AG10803 (cell line): ENCODE results near the gene GRIA1.

Experiments
- DNase-seq: peaks from one replicate; pipeline ENCODE4 v3.0.0; 2010; ENCODE audit warnings: low read depth
- H3K4me3 ChIP-seq: 2 replicates; pipeline ENCODE4 v1.5.1; 2011; ENCODE audit warnings: mild to moderate bottlenecking, low read length, control low read depth
- CTCF ChIP-seq: conservative IDR thresholded peaks from 2 replicates; pipeline ENCODE4 v1.5.1; 2011; ENCODE audit warnings: mild to moderate bottlenecking, low read length, control low read depth, inconsistent platforms

The GRIA1 gene

GRCh38 chr5:153784277-153784676, 293.8 kb downstream of the GRIA1 start:
- no peak for DNase-seq
- TF ChIP-seq CTCF: no peak

GRCh38 chr5:153791339-153791738, 300.9 kb downstream of the GRIA1 start:
- TF ChIP-seq CTCF: no peak
- no peak for DNase-seq
- no peak overlapping the region for H3K4me3 ChIP-seq

More at GRCh38 chr5:153784277-153784676, 293.8 kb downstream of the GRIA1 start:
- no peak overlapping the region for H3K4me3 ChIP-seq

- H3K4me3 ChIP-seq: no peak overlapping the region
- no peak for TF ChIP-seq CTCF
- no peak for DNase-seq
Observed at GRCh38 chr5:153792305-153792704, 301.8 kb downstream of the GRIA1 start.

GRCh38 chr5:153793699-153794098, 303.2 kb downstream of the GRIA1 start:
- TF ChIP-seq CTCF: no peak
- DNase-seq: no peak
- no peak overlapping the region for H3K4me3 ChIP-seq

- DNase-seq: no peak
- TF ChIP-seq CTCF: no peak
- no peak overlapping the region for H3K4me3 ChIP-seq
Observed at GRCh38 chr5:153794327-153794726, 303.9 kb downstream of the GRIA1 start.

- no peak for TF ChIP-seq CTCF
- no peak for DNase-seq
Observed at GRCh38 chr5:153796527-153796926, 306.1 kb downstream of the GRIA1 start.

GRCh38 chr5:153797484-153797883, 307.0 kb downstream of the GRIA1 start:
- DNase-seq: no peak
- TF ChIP-seq CTCF: no peak
- H3K4me3 ChIP-seq: no peak overlapping the region

More at GRCh38 chr5:153796527-153796926, 306.1 kb downstream of the GRIA1 start:
- no peak overlapping the region for H3K4me3 ChIP-seq
